Activated CD4-positive, alpha-beta T cell treated with anti-CD3 and anti-CD28 coated beads, Interleukin-2, amount 50 U/mL, for 1 hour (primary cell): ENCODE data around the gene MMD.
A peak's percentile ranks its signal among the peaks of the same experiment; 100 is the strongest.
"Not testable (repeated sequence)": the region's sequence is repeated elsewhere in the genome, so short reads cannot be mapped to it uniquely, and the experiment has no call there.

Experiments
- DNase-seq: peaks from one replicate; pipeline ENCODE4 v3.0.0-alpha.2; 2020

Gene MMD

DNA sequence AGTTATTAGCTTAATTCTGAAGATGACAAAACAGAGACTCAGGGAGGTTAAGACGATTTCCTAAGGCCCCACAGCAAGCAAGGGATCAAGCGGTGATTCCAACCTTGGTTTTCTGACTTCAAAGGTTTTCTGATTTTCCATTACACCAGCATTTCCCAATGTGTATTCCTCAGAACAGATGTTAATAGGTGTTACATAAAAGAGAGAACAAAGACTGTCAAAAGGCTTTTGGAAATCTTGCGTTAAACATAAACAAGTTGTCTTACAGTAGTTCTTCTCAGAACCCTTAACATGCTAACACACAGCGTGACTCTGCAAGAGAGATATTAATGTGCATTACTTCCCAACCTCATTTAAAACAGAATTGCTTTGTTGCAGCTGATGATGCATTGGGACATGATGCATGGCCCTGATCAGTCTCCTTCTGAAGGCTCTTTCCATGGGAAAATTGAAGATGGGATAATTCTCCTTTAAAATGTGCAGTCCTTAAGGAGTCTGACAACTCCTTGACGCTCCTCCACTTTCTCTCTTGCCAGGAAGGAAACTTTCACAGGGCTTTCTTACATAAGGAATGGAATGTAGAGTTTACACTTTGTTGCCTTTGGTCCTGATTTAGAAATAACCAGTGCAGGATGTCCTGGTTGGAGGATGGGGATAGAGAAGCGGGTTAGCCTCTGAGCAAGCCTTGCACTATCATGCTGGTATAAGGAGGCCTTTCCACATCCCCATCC is 21.5 kb upstream of the MMD start:
- DNase-seq: no peak

DNA sequence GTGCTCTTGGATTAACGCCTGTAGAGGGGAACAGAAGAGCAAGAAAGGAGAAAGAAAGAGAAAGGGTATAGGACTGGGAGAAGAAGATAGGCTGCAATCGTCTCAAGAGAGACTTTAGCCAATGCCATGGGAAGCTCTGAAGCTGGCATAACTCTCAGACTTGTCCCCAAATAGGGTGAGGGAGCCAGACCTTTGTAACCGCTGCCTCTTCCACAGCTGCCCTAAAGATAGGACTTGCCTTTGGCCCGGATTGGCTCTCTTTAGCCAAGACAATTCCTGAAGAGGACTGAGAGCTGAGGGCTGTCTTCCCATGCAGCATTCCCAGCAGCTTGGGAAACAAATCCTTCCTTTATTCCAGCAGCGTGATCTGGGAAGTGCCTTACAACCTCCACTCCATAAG is 20.8 kb upstream of the MMD start:
- DNase-seq: no peak

DNA sequence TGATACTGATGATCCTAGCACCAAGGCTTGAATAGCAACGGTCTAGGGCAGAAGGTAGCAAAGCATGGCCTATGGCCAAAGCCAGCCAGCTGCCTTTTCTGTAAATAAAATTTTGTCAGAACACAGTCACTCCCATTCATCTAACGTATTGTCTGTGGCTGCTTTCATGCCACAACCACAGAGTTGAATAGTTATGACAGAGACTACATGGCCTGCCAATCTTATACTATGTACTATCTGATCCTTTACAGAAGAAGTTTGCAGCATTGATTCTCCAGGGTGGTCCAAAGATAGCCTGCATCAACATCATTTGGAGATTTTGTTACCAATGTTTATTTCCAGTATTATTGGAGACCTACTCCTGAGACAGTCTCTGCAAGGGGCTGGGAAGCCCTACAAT is 19.9 kb upstream of the MMD start:
- no peak for DNase-seq

DNA sequence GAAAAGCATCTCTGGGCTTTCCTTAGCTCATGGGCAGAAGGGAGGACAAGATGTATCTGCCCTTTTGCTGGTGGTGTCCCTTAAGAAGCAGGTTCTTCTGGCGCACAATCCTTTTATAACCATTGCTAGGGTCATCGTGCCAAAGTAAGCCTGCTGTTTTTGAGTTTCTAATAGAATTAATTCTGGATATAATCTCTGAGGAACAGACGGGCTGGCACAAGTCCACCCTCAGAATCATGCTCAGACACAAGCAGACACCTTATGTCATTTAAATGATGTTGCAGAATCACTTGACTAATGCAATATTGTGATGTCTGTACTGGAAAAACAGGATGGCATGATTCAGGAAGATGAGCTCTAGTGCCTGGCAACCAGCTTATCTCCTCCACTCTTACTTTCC is 18.8 kb upstream of the MMD start:
- no peak for DNase-seq

DNA sequence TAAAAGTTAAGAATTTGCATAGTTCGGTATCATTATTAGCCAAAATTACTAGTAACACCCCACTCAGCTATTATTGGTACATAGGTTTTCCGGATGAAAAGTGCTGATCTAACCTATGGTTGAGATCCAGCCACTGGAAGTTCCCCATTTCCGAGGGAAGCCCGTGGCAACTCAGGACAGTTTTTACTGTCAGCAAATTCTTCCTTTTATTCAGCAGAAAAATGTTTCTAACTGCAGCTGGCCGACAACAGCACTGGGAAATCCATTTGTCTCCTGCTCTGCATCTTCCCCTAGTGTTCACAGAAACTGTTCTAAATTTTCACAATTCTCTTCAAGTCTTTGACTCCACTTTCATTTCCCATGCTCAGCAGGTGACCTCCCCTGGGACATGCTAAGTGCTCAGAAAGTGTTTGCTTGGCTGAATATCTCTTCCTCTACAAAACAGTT is 15.5 kb upstream of the MMD start:
- DNase-seq: no peak

DNA sequence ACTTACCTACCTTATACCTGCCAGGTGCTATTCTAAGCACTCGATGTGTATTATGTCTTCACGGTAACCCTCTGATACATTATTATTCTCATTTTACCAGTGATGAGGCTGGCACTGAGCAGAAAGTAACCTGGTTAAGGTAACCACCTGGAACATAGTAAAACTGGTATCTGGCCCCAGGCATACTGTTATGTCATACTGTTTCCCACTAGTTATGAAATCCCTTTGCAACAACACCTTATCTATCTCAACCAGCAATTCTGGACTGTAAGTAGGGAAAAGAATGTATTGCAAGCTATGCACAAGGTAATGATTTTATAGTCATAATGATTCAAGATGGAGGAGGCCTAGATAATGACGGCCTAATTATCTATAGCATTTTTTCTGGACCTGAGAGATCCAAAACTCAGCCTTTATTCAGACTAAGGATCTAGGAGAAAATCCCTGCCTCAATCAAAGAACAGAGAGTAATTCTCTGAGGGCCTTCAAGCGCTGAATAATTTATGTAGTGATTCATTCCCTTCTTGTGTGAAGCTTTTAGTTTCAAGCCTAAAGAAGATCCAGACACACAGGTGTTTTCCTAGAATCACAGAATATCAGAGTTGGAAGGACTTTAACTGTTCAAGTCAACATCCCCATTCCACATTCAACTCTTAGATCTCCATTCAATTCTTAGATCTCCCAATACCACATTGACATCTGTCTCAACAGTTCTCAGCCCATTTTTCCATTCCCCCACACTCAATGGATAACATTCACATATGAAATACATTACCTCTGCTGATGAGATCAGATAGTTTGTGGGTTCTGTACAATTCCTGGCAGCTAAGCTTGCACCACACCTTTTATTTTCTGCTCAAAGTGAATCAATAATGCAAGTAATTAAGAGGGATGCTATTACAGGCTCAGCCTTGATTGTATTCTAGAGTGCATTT is 14.9 kb upstream of the MMD start:
- no peak for DNase-seq

DNA sequence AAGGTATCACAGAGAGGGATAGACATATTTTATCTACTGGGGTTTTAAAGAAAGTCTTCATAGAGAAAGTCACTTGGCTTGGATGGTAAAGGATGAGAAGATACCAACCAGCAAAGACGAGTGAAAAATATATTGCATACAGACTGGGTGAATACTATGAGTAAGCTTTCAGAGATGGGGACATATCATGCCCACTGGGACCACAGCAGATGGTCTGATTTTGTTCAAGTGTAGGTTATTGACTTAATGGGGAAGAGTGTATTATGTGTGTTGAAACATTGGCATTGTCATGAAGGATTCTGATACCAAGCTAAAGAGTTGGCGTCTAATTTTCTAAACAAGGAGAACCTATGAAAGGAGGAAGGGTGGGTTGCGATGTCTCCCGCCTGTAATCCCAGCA is 13.8 kb upstream of the MMD start:
- DNase-seq: no peak

DNA sequence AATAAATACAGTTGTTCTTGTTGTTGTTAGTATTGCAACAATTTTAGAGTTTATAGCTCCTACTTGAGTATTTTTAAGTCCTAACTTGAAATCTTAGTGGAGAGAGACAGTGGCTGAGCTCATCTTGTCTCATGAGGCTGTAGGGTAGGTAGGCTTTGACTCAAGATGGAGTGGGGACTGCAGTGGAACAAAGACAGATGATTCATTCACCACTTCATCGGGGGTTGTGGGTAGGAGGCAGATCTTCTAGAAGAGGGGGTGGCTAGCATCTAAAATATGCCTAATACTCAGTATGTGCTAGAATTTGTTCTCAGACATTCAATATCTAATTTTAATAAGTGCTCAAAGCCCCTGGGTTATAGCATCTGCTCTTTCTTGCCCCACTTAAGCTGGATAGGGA is 13.1 kb upstream of the MMD start:
- DNase-seq: no peak

DNA sequence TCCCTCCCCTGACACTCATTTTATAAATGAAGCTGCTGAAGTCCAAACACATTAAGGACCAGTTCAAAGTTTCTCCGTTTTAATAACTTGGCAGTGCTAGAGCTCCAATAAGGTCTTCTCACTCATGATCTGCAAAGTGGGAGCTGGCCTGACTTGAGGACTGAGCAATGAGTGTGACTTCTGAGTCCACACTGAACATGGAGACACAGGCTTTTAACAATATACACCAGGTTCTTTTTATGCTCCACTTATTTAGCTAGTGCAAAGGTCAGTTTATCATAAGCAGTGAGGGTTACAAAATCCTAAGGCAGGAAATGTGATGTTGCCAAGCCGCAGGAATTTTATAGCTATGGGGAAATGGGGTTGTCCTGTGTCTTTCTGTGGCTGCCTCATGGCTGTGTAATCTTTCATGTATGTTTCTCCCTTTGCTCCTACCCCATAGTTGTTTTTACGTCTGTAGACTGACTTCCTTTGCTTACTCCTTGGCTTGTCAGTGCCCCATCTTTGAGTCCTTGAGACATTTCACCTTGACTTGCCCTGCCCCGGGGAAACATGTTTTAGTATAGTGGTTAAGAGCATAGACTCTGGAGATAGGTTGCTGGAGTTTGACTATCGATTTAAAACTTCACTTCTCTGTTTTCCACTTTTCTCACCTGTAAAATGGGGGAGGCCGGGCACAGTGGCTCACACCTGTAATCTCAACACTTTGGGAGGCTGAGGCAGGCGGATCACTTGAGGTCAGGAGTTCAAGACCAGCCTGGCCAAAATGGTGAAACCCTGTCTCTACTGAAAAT is 12.2 kb upstream of the MMD start:
- no peak for DNase-seq

DNA sequence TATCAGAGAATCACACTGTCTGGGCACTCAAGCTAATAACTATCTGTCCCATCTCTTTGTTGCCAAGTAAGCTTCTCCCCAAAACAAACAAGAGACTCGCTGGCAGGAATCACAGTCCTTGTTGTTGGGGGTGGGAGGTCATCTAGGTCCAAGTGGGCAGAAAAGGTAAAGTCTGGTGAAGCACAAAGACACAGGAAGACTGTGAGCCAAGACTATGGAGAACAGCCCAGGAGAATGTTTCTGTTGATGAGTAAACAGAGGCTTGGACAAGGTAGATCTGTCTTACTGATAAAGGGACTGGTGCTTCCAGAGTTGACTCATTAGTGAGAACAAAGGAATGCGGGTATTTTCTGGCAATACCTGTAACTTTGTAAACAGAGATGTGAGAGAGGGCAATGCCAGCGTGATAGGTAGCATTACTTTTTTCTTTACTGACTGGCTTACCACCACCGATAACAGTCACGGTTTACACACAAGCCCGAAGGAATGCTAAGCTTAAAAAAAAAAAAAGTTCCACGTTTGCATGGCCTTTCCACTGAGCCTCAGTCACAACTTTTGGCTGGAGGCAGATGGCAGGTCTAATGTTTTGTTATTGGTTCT is 11.5 kb upstream of the MMD start:
- no peak for DNase-seq

DNA sequence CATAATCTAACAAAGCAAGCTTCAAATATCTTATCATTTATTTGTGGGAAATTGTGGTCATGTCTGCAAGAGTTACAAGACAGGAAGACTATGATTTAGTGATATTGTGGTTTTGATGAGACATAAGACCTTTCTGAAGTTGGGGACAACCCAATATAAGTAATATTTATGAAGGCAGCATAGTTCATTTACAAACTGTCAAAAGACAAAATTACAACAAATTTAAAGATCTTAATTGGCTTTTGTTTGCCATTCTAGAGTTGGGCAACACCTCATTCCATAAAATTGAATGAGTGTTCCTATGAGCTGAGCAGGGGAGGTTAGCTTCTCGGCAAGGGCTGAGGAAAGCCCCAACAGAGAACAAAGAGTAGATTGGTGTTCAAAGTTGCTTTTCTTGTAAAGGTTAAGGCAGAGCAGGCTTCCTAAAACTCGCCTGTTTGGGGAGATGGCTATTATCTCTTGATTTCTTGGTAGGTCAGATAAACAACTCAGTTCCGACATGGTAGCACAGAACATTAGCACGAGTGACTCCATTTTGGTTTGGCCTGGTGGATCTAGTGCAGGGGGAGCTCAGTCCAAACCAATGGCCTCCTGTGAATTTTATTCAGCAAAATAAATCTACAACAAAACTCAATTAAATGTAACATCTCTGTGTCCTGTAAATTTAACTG is 10.9 kb upstream of the MMD start:
- no peak for DNase-seq

DNA sequence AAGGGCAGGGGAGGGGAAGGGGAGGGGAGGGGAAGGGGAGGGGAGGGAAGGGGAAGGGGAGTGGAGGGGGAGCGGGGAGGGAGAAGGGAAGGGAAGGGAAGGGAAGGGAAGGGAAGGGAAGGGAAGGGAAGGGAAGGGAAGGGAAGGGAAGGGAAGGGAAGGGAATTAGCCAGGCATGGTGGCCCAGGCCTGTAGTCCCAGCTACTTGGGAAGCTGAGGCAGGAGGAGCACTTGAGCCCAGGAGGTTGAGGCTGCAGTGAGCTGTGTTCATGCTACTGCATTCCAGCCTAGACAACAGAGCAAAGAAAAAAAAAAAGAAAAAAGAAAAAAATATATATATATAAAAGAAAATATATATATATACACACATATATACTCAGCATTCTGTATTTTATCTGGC is 10.3 kb upstream of the MMD start:
- not testable (repeated sequence) for DNase-seq

DNA sequence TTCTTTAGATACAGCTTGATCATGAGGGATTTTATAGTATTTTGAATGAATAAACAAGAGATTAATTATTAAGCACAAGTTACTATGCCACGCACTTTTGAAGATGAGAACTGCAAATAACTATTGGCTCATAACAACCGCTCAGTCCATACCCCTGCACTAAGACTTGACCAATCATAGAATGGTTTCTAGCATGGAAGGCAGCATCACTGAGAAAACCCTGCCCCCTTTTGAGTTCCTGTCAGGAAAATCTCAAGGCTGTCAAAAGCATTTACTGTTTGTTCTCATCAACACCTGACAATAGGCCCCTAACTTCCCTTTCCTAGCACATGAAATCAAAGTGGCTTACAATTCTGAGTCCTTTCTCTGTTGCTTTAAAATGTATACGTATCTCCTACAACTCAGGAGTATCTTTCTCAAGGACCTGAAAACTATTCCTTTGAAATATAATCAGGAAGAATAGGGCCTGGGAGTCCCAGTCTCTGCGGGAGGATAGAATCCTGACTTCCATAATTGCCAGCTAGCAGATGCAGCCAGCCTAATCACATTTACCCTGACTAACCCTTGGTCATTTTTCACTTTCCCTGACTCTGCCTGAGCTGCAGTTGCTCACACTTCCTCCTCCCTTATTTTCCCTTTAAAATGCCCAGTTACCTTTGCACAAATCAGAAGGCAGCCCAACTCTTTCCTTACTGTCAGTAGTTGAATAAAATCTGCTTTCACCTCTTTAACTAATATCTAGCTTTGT is 9.1 kb upstream of the MMD start:
- no peak for DNase-seq

DNA sequence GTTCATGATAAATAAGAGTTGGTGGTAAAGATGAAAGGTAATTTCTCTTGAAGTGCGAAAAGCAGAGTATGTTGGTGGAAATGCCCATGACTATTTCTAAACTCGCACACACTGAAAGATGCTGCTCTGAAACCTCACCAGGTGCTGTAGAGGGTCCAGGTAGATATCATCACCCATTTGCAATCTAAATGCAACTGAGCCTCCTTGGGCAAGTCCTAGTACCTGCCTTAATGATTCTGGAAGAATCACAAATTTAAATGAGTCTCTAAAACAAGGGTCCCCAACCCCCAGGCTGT is 5.9 kb upstream of the MMD start:
- no peak for DNase-seq

DNA sequence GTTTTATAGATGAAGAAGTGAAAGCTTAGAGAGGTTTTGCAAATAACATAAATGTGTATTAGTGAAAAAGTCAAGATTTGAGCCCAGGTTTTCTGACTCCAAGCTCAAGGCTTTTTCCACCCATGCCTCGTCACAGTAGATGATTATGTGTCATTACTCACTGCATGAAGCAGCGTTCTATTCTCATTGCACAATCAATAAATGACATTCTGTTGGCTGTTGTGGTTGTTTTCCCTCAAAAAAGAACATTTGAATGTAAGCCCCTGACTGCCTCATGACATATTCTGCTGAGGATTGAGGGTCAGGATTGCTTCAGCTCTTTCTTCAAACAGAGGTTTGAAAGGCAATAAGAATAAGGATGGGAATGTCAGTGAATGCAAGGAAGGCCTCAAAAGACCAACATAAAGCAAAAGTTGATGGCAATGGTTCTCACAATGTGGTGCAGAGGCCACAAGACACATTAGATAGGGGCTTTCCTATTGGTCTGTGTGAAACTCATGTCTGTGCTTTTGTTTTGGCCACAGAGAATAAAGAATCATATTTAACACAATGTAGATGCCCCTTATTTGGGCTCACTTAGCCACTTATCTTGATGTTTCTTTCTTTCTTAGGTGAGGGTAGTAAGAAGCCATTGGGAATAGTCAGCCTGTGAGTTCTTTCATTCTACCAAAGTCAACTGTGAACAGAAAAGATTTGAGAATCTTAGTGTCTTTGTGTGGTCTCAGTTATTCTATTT is 5.4 kb upstream of the MMD start:
- DNase-seq: no peak

DNA sequence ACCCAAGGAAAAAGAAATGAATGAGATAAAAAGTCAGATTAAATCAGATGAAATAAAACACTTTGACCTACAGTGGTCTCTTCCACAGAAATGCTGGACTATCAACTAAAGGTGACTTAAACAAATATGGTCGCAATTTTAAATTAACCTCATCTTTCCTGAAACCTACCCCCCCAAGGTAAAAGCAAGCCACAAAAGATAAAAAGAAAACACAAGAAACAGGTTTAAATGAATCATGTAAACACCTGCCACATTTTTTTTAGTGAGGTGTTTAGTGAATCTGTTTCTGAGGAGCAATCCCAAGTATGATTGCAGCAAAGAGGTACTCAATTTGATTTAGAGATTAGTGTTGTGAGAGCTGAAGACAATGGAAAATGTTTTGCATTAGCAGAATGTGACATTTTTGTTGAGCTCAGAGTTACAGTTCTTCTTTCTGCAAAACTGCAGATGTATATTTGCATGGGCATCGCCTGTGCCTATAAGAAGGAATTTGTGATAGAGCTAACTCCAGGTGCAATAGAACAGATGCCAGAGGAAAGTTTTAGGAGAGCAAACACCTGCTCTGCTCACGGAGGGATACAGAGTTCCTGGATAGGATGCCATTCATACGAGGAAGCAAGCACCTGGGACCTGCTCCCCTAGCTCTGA is 3.4 kb upstream of the MMD start:
- DNase-seq: no peak

DNA sequence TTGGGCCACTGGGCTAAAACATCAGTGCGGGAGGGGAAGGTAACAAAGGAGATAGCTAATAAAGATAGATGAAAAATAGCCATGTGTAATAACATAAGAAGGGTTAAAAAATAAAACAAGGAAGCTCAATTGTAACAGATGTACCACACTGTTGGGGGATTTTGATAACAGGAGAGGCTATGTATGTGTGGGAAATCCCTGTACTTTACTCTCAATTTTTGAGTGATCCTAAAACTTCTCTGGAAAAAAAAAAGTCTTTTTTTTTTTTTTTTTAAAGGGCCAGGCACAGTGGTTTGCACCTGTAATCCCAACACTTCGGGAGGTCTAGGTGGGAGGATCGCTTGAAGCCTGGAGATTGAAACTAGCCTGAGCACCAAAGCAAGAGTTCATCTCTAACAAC is 1.9 kb upstream of the MMD start:
- no peak for DNase-seq

DNA sequence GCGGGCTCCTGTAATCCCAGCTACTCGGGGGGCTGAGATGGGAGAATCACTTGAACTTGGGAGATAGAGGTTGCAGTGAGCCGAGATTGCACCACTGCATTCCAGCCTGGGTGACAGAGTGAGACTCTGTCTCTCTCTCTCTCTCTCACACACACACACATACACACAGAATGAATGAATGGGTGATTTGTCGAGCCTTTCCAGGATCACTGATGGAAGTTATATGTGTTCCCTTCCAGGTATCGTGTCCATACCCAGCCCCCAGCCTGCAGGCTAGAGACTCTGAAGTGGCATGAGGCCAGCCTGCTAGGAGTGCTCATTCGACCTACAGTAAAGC is 1.2 kb upstream of the MMD start:
- DNase-seq: not testable (repeated sequence)

DNA sequence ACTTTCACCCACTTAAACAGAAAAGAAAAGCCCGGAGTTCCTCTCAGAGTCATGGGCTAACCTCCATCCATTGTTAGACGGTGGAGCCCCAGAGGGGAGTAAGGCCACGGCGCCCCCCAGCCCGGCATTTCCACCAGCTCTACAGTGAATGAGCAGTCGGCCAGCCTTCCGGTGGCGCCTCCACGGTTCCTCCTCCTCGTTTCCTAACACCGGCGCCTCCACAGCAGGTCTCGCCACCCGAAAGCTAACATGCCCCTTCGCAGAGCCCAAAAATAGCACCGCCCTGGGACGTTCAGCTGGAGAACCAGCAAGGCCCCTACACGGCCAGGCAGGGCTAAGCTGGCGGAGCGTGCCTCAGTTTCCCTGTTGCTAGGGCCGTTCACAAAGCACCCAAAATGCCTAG is 858 bp downstream of the MMD start:
- DNase-seq: peak; percentile 28

DNA sequence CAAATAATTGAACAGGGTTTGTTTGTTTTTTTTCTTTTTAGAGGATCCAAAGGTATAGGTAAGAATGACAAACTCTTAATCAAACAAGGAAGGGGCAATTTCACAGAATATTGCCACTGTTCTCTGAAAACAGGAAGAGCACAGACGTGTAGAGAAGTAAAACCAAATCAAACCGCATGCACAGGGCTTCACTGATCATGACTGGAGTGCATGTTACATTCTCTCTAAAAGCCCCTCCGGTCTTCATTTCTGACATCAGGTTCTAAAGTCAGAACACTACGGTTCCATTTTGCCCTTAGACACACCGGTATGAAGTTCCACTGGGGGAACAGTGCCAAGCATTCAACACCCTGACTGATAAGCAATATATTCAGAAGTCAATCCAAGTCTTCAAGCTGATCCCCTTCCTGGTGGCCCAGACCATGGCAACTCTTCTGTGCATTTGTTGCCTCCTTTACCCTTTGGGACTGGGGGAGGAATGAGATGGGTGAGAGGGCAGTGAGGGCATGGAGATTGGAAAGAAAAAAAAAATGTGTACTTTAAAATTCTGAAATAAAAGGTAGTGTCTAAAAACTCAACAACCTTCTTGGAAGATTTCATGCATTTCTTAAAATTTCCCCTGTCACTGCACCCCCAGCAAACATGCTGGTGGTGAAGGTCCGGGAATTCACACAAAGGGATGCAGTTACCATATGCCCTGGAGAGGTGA is 1.4 kb downstream of the MMD start:
- no peak for DNase-seq
